ENCODE data around the gene TMEM116.

Gene TMEM116

DNA sequence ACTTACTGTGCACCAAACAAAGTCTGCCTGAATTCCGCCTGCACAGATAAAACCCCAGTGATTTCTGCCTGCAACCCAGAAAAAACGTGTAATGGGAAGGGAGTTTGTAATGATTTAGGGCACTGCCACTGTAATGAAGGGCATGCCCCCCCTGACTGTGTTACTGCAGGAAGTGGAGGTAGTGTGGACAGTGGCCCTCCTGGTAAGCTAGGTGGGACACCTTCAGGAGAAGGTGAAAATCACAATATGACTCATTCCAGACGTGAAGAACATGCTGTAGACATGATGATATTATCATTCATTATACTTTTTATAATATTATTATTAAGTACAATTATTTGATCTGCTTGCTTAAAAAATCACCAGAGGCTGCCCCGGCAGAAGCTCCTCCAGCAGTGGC is 111.8 kb downstream of the TMEM116 start:
- no peaks in the 10 kb centered on the region for H3K27me3 ChIP-seq (ENCODE audit: insufficient read depth, low read length)
- no peaks in the 10 kb centered on the region for H3K79me2 ChIP-seq (ENCODE audit: insufficient read depth, low read length)
- no peaks in the 10 kb centered on the region for H4K20me1 ChIP-seq (ENCODE audit: insufficient read depth, low read length)
- H2AFZ ChIP-seq (ENCODE audit: low read length): no peak overlapping the region
- peaks cover 48% of the 10 kb centered on the region for H3K36me3 ChIP-seq (ENCODE audit: insufficient read depth, low read length)
- H3K9ac ChIP-seq (ENCODE audit: low read length): no peak overlapping the region
- no peaks in the 10 kb centered on the region for H3K9me2 ChIP-seq (ENCODE audit: low read depth, low read length)
- H3F3A ChIP-seq (ENCODE audit: insufficient read depth, low read length): no peaks in the 10 kb centered on the region
- TF ChIP-seq EZH2 (IDR thresholded peaks at IDR 0.05; ENCODE audit: borderline replicate concordance, low read length): no peak
- TF ChIP-seq, protein P1, sequence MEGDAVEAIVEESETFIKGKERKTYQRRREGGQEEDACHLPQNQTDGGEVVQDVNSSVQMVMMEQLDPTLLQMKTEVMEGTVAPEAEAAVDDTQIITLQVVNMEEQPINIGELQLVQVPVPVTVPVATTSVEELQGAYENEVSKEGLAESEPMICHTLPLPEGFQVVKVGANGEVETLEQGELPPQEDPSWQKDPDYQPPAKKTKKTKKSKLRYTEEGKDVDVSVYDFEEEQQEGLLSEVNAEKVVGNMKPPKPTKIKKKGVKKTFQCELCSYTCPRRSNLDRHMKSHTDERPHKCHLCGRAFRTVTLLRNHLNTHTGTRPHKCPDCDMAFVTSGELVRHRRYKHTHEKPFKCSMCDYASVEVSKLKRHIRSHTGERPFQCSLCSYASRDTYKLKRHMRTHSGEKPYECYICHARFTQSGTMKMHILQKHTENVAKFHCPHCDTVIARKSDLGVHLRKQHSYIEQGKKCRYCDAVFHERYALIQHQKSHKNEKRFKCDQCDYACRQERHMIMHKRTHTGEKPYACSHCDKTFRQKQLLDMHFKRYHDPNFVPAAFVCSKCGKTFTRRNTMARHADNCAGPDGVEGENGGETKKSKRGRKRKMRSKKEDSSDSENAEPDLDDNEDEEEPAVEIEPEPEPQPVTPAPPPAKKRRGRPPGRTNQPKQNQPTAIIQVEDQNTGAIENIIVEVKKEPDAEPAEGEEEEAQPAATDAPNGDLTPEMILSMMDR (IDR thresholded peaks at IDR 0.05; ENCODE audit: low read length): no peak
- no peak overlapping the region for H3K4me2 ChIP-seq (ENCODE audit: low read length)
- H3K4me3 ChIP-seq (ENCODE audit: low read depth, low read length, poor library complexity, severe bottlenecking): no peak overlapping the region
- H3K4me1 ChIP-seq (ENCODE audit: insufficient read depth, low read length, severe bottlenecking): peaks cover 15% of the 10 kb centered on the region
- no peaks in the 10 kb centered on the region for H3K9me3 ChIP-seq (ENCODE audit: low read length)
- H3K27ac ChIP-seq (ENCODE audit: low read depth, low read length, poor library complexity, severe bottlenecking): no peak overlapping the region

DNA sequence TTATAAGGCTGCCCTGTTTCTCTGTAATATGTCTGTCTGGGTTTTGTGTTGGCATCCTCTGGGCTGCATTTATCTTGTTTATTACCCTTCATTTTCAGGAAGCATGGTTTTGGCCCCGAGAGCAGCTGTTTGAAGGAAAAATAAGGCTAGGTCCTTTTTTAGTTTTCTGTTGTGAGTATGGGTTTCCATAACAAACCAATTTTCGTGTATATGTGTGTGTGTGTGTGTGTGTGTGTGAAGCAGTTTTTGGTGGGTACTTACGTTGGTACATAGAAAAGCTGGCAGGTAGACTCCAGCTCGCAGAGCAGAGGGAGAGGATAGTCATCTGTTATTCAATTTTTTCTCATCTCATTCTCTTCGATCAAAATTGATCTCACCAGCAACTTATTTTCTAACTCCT is 118.4 kb downstream of the TMEM116 start:
- H3K36me3 ChIP-seq (ENCODE audit: insufficient read depth, low read length): peaks cover 74% of the 10 kb centered on the region
- TF ChIP-seq, protein P1 (IDR thresholded peaks at IDR 0.05; ENCODE audit: low read length): no peak
- no peak for TF ChIP-seq EZH2 (IDR thresholded peaks at IDR 0.05; ENCODE audit: borderline replicate concordance, low read length)
- no peak overlapping the region for H3K9ac ChIP-seq (ENCODE audit: low read length)
- H2AFZ ChIP-seq (ENCODE audit: low read length): no peak overlapping the region
- H4K20me1 ChIP-seq (ENCODE audit: insufficient read depth, low read length): no peaks in the 10 kb centered on the region
- H3K4me2 ChIP-seq (ENCODE audit: low read length): no peak overlapping the region
- no peaks in the 10 kb centered on the region for H3K27me3 ChIP-seq (ENCODE audit: insufficient read depth, low read length)
- no peaks in the 10 kb centered on the region for H3K9me2 ChIP-seq (ENCODE audit: low read depth, low read length)
- no peak overlapping the region for H3K4me3 ChIP-seq (ENCODE audit: low read depth, low read length, poor library complexity, severe bottlenecking)
- H3K79me2 ChIP-seq (ENCODE audit: insufficient read depth, low read length): no peaks in the 10 kb centered on the region
- H3F3A ChIP-seq (ENCODE audit: insufficient read depth, low read length): no peaks in the 10 kb centered on the region
- peaks cover 10% of the 10 kb centered on the region for H3K4me1 ChIP-seq (ENCODE audit: insufficient read depth, low read length, severe bottlenecking)
- no peak overlapping the region for H3K27ac ChIP-seq (ENCODE audit: low read depth, low read length, poor library complexity, severe bottlenecking)
- H3K9me3 ChIP-seq (ENCODE audit: low read length): no peaks in the 10 kb centered on the region

DNA sequence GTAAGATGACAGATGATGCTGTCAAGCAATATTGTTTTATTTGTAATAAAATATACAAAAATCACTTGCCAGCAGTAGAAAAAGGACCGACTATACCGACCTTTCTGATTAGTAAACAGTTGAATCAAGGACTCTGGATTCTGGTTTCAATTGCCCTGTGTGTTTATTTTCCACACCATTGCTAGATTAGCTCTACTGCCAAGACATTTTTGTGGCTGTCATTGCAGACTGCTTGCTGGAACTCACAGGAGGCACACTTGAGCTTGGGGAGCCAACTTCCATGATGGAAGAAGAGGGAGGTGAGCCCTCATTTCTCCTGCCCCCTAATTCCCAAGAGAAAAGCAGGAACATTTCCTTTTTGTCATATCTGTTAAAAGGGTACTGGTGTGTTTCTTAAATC is 119.7 kb downstream of the TMEM116 start:
- H3K27me3 ChIP-seq (ENCODE audit: insufficient read depth, low read length): no peaks in the 10 kb centered on the region
- no peaks in the 10 kb centered on the region for H3K9me3 ChIP-seq (ENCODE audit: low read length)
- no peaks in the 10 kb centered on the region for H4K20me1 ChIP-seq (ENCODE audit: insufficient read depth, low read length)
- H3K9ac ChIP-seq (ENCODE audit: low read length): no peak overlapping the region
- H3K36me3 ChIP-seq (ENCODE audit: insufficient read depth, low read length): peaks cover 77% of the 10 kb centered on the region
- no peak overlapping the region for H3K4me2 ChIP-seq (ENCODE audit: low read length)
- H3F3A ChIP-seq (ENCODE audit: insufficient read depth, low read length): no peaks in the 10 kb centered on the region
- no peaks in the 10 kb centered on the region for H3K9me2 ChIP-seq (ENCODE audit: low read depth, low read length)
- H2AFZ ChIP-seq (ENCODE audit: low read length): no peak overlapping the region
- no peak for TF ChIP-seq EZH2 (IDR thresholded peaks at IDR 0.05; ENCODE audit: borderline replicate concordance, low read length)
- TF ChIP-seq, protein P1 (IDR thresholded peaks at IDR 0.05; ENCODE audit: low read length): no peak
- H3K4me3 ChIP-seq (ENCODE audit: low read depth, low read length, poor library complexity, severe bottlenecking): no peak overlapping the region
- no peaks in the 10 kb centered on the region for H3K79me2 ChIP-seq (ENCODE audit: insufficient read depth, low read length)
- H3K4me1 ChIP-seq (ENCODE audit: insufficient read depth, low read length, severe bottlenecking): no peaks in the 10 kb centered on the region
- no peak overlapping the region for H3K27ac ChIP-seq (ENCODE audit: low read depth, low read length, poor library complexity, severe bottlenecking)
